Smooth muscle cell (in vitro differentiated cells): ENCODE data around the gene RTF1. TPM values are rescaled to one million over a fixed set of nuclear protein-coding genes. Genes with fewer than 3 reads are reported as not detected.

ENCODE experiments used
- DNase-seq: peaks from one replicate; lab custom pipeline; 2025; ENCODE audit not compliant: unreplicated experiment; lab: John Stamatoyannopoulos, UW
- H2AFZ ChIP-seq: fragments of 200-600 bp; sonication (generic); 2 replicates; pipeline ENCODE4 v1.6.0; 2016; ENCODE audit warnings: antibody characterized with exemption, low read depth, mild to moderate bottlenecking
- H3F3A ChIP-seq: fragments of 200-600 bp; sonication (generic); 2 replicates; pipeline ENCODE4 v1.6.0; 2017; ENCODE audit warnings: antibody characterized with exemption, low read depth
- H3K27ac ChIP-seq: fragments of 200-600 bp; sonication (generic); 2 replicates; pipeline ENCODE4 v1.5.1; 2016; ENCODE audit warnings: low read depth, mild to moderate bottlenecking
- H3K27me3 ChIP-seq: fragments of 200-600 bp; sonication (generic); 2 replicates; pipeline ENCODE4 v1.6.1; 2016; ENCODE audit warnings: low read depth, mild to moderate bottlenecking
- H3K36me3 ChIP-seq: fragments of 200-600 bp; sonication (generic); 2 replicates; pipeline ENCODE4 v1.5.1; 2016; ENCODE audit warnings: low read depth
- H3K4me1 ChIP-seq: fragments of 200-600 bp; sonication (generic); 2 replicates; pipeline ENCODE4 v1.5.1; 2016; ENCODE audit warnings: low read depth
- H3K4me2 ChIP-seq: fragments of 200-600 bp; sonication (generic); 2 replicates; pipeline ENCODE4 v1.6.0; 2016; ENCODE audit warnings: mild to moderate bottlenecking
- H3K4me3 ChIP-seq: fragments of 200-600 bp; sonication (generic); 2 replicates; pipeline ENCODE4 v1.5.1; 2016; ENCODE audit warnings: mild to moderate bottlenecking
- H3K79me2 ChIP-seq: fragments of 200-600 bp; sonication (generic); 2 replicates; pipeline ENCODE4 v1.6.0; 2016; ENCODE audit warnings: low read depth, mild to moderate bottlenecking
- H3K9ac ChIP-seq: fragments of 200-600 bp; sonication (generic); 2 replicates; pipeline ENCODE4 v1.6.0; 2016; ENCODE audit warnings: low read depth
- H3K9me3 ChIP-seq: fragments of 200-600 bp; sonication (generic); replicated peaks from 2 replicates; pipeline ENCODE4 v1.5.1; 2016; ENCODE audit warnings: low read depth
- H4K20me1 ChIP-seq: fragments of 200-600 bp; sonication (generic); 2 replicates; pipeline ENCODE4 v1.6.0; 2016; ENCODE audit warnings: low read depth
- WGBS: methylation state at CpG from one replicate; pipeline ENCODE4 v1.1.7; 2016; ENCODE audit warnings: low lambda C conversion rate; 5-methylcytosine and 5-hydroxymethylcytosine counted together
- polyA plus RNA-seq: library from polyadenylated mRNA; unstranded; fragments of >200 nt; fragmentation: Nextera tagmentation; extraction: Ambion mirVana; gene quantifications from 2 replicates; pipeline ENCODE4 v1.2.1, GENCODE V29; 2016
- total RNA-seq: library from RNA; depleted of rRNA; stranded (reverse); fragments of >200 nt; gene quantifications from 2 replicates; pipeline ENCODE4 v1.2.3, GENCODE V29; 2014
- TF ChIP-seq, protein P1 (sequence below): fragments of 200-600 bp; sonication (generic); IDR thresholded peaks from 2 replicates; pipeline ENCODE4 v1.5.1; 2017; ENCODE audit warnings: borderline replicate concordance, mild to moderate bottlenecking, antibody characterized with exemption; ENCODE audit not compliant: insufficient read depth, poor library complexity, severe bottlenecking

The RTF1 gene
- total and polyA plus RNA-seq, 2 experiments from 2014 or later: 25.7 to 68.1 TPM

DNA sequence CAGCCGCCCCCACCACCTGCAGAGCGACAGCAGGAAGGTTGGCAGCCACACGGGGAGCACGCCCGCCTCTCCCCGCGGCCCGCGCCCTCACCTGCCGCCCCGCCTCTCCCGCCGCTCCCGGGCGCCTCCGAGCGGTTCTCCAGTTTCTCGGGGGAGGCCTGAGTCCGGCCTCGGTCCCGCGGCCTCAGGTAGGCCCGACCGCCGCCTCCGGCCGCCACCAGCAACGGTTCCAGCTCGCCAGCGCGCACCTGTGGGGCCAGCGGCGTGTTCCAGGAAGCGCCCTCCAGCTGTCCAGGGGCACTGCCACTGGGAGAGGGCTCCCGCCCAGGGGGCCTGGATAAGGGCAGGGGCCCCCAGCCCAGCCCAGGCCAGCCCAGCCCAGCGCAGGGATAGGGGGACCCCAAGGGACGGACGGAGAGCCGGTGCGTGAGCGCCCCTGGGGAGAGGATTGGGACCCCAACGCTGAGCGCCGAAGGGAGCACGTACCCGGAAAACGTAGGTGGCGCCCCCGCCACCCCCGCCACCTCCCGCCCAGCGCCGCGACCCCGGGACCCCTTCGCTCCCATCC lies 94.5 kb downstream of the RTF1 start:
- TF ChIP-seq, protein P1, sequence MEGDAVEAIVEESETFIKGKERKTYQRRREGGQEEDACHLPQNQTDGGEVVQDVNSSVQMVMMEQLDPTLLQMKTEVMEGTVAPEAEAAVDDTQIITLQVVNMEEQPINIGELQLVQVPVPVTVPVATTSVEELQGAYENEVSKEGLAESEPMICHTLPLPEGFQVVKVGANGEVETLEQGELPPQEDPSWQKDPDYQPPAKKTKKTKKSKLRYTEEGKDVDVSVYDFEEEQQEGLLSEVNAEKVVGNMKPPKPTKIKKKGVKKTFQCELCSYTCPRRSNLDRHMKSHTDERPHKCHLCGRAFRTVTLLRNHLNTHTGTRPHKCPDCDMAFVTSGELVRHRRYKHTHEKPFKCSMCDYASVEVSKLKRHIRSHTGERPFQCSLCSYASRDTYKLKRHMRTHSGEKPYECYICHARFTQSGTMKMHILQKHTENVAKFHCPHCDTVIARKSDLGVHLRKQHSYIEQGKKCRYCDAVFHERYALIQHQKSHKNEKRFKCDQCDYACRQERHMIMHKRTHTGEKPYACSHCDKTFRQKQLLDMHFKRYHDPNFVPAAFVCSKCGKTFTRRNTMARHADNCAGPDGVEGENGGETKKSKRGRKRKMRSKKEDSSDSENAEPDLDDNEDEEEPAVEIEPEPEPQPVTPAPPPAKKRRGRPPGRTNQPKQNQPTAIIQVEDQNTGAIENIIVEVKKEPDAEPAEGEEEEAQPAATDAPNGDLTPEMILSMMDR: no peak
- 10% methylated on average over 31 of the region's 56 CpGs for WGBS
- H3K27ac ChIP-seq: no peak overlapping the region
- no peaks in the 10 kb centered on the region for H3K79me2 ChIP-seq
- DNase-seq: no peak
- H3K9me3 ChIP-seq: no peaks in the 10 kb centered on the region
- H3K4me2 ChIP-seq: peak overlapping the region; percentile 88
- peaks cover 69% of the 10 kb centered on the region for H3K27me3 ChIP-seq
- no peak overlapping the region for H2AFZ ChIP-seq
- H3K4me3 ChIP-seq: peak overlapping the region; percentile 18
- peaks cover 24% of the 10 kb centered on the region for H3K4me1 ChIP-seq
- H3K9ac ChIP-seq: no peak overlapping the region
- no peaks in the 10 kb centered on the region for H4K20me1 ChIP-seq
- no peaks in the 10 kb centered on the region for H3K36me3 ChIP-seq
- no peaks in the 10 kb centered on the region for H3F3A ChIP-seq

DNA sequence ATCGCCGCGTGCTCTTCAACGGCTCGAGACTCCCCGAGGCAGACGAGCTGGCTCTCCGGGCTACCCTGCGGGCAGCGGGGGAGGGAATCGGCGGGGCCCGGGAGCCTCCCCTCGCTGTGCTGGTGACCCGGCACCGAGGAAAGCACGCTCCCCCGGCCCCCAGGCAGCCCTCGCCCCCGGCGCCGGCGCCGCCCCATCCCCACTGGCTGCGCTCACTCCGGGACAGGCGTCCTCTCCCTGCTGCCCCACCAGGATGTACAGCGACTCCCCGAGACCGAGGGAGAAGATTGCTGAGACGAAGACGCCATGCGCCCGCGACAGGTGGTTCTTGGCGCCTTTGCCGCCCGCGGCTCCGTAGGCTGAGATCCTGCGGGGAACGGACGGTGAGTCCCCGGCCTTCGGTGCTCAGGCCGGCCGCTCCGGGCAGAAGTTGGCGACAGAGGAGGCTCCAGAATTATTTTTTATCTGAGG lies 95.0 kb downstream of the RTF1 start:
- Histone ChIP-seq H3K27ac (no peak overlapping the region), H3F3A (no peaks in the 10 kb centered on the region), H3K4me3 (peak overlapping the region; percentile 18), H3K9me3 (no peaks in the 10 kb centered on the region), H3K4me2 (peak overlapping the region; percentile 88), H2AFZ (no peak overlapping the region), H3K4me1 (peaks cover 24% of the 10 kb centered on the region), H3K36me3 (no peaks in the 10 kb centered on the region), H3K79me2 (no peaks in the 10 kb centered on the region), H4K20me1 (no peaks in the 10 kb centered on the region), H3K9ac (no peak overlapping the region), H3K27me3 (peaks cover 64% of the 10 kb centered on the region)
- no peak for DNase-seq
- TF ChIP-seq, protein P1: no peak
- WGBS: 7% methylated on average over 25 of the region's 49 CpGs

DNA sequence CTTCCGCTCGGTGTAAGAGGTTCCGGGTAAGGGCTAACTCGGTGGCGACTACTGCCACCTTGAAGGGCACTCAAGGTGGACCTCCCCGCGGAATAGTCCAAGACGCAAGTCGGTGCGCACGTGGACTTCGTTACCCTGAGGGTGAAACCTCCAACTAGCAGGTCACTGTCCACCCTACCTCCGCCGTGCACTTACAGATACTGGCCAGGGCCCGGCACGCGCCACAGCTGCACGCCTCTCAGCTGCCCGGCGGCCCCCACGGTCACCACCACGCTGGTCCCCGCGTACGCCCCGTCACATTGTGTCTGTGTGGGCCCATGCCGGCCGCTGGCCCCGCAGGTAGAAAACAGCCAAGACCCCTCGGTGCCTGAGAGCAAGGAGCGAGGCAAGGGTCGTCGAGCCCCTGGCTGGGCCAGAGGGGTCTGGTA lies 95.6 kb downstream of the RTF1 start:
- no peak overlapping the region for H3K27ac ChIP-seq
- peak overlapping the region; percentile 40 for H3K4me3 ChIP-seq
- no peaks in the 10 kb centered on the region for H3K36me3 ChIP-seq
- TF ChIP-seq, protein P1: no peak
- H4K20me1 ChIP-seq: no peaks in the 10 kb centered on the region
- H3K9me3 ChIP-seq: no peaks in the 10 kb centered on the region
- no peak for DNase-seq
- peak overlapping the region; percentile 88 for H3K4me2 ChIP-seq
- no peaks in the 10 kb centered on the region for H3K79me2 ChIP-seq
- no peak overlapping the region for H2AFZ ChIP-seq
- H3F3A ChIP-seq: no peaks in the 10 kb centered on the region
- peaks cover 60% of the 10 kb centered on the region for H3K27me3 ChIP-seq
- no peak overlapping the region for H3K9ac ChIP-seq
- peaks cover 24% of the 10 kb centered on the region for H3K4me1 ChIP-seq
- 20% methylated on average over 31 of the region's 33 CpGs for WGBS
